K562 (cell line): ENCODE measurements around the gene TMC8. TPM values are rescaled to one million over a fixed set of nuclear protein-coding genes. Genes with fewer than 3 reads are reported as not detected.

Experiments
- ATAC-seq: fragments of 200-7000 bp; cut with Tn5 transposase; 3 replicates; pipeline ENCODE4 v1.9.1; 2020; ENCODE audit warnings: moderate library complexity
- BruUV-seq: library from RNA; stranded (reverse); fragments of 400-500 nt; replicated peaks from 2 replicates; lab custom pipeline; 2021; lab: Mats Ljungman, UMichigan
- CTCF ChIA-PET: fragments of 300-600 bp; formaldehyde crosslinking; extraction: SDS; loops from one replicate; lab custom pipeline; 2021; ENCODE audit warnings: low intra/inter-chr PET ratio; lab: Yijun Ruan, JAX
- POLR2A ChIA-PET: fragments of 300-600, 350-650 bp; sonication (Branson Sonifier 250); formaldehyde crosslinking; extraction: SDS; loops from one replicate; lab custom pipeline; 2021; ENCODE audit warnings: antibody characterized with exemption, inconsistent platforms; lab: Yijun Ruan, JAX
- DNase-seq, 4 experiments: peaks; one replicate each; pipeline versions ENCODE4 v3.0.0 to v3.0.0-alpha.2; 2011 to 2018; ENCODE audit warnings: low spot score in 3 of 4, mixed read lengths in 3 of 4; ENCODE audit errors: extremely low read depth in 1 of 4
- FAIRE-seq: peaks from 2 replicates; lab custom pipeline; 2011; peaks lifted over from hg19 to GRCh38; lab: Jason Lieb, UNC
- H2AFZ ChIP-seq: 2 replicates; pipeline ENCODE4 v1.6.0; 2011; ENCODE audit warnings: low read depth, low read length, control low read depth, inconsistent platforms
- H3K27ac ChIP-seq: fragments of 200-600 bp; 3 replicates; pipeline ENCODE4 v1.8.0; 2011; ENCODE audit warnings: low read depth, mild to moderate bottlenecking, control low read depth, inconsistent platforms, low read length, moderate library complexity, mixed read lengths; ENCODE audit errors: extremely low read depth
- H3K27me3 ChIP-seq, 2 experiments: fragments of 300-600 bp in 1 of 2; 2 replicates in 1 of 2; 3 replicates in 1 of 2; pipeline versions ENCODE4 v1.6.0 to v1.8.0; 2011; ENCODE audit warnings: inconsistent platforms in 2 of 2, low read length in 2 of 2, mild to moderate bottlenecking in 1 of 2, mixed read lengths in 1 of 2, moderate library complexity in 1 of 2; ENCODE audit not compliant: control insufficient read depth in 2 of 2, insufficient read depth in 2 of 2
- H3K36me3 ChIP-seq: fragments of 300-600 bp; 3 replicates; pipeline ENCODE4 v1.8.0; 2011; ENCODE audit warnings: mild to moderate bottlenecking, low read length, inconsistent platforms; ENCODE audit not compliant: control insufficient read depth, insufficient read depth
- H3K4me1 ChIP-seq, 2 experiments: fragments of 200-600 bp in 1 of 2; replicated peaks in 1 of 2; 2 replicates in 1 of 2; 3 replicates in 1 of 2; pipeline versions ENCODE4 v1.5.1 to v1.8.0; 2011; ENCODE audit warnings: inconsistent platforms in 2 of 2, low read length in 2 of 2, mild to moderate bottlenecking in 1 of 2, mixed read lengths in 1 of 2, moderate library complexity in 1 of 2; ENCODE audit not compliant: control insufficient read depth in 2 of 2, insufficient read depth in 2 of 2
- H3K4me2 ChIP-seq: 2 replicates; pipeline ENCODE4 v1.6.1; 2011; ENCODE audit warnings: low read length, control low read depth, inconsistent platforms, mixed read lengths; ENCODE audit not compliant: insufficient read depth
- H3K4me3 ChIP-seq: fragments of 200-600 bp; sonication (generic), shearing (Covaris generic); 2 replicates; pipeline ENCODE4 v1.5.1; 2016; ENCODE audit warnings: control low read depth, inconsistent platforms
- H3K79me2 ChIP-seq: fragments of 200-600 bp; 3 replicates; pipeline ENCODE4 v1.8.0; 2011; ENCODE audit warnings: low read length, inconsistent platforms; ENCODE audit not compliant: control insufficient read depth, insufficient read depth
- H3K9ac ChIP-seq, 2 experiments: 2 replicates each; pipeline versions ENCODE4 v1.6.0 to v1.6.1; 2011; ENCODE audit warnings: low read depth in 2 of 2, low read length in 2 of 2, control low read depth in 1 of 2, inconsistent platforms in 1 of 2, mild to moderate bottlenecking in 1 of 2, mixed read lengths in 1 of 2; ENCODE audit not compliant: insufficient read depth in 1 of 2
- H3K9me1 ChIP-seq: one replicate; pipeline ENCODE4 v1.6.0; 2011; ENCODE audit warnings: inconsistent platforms, mild to moderate bottlenecking, low read length, moderate library complexity; ENCODE audit not compliant: control insufficient read depth, insufficient read depth
- H3K9me3 ChIP-seq: replicated peaks from 2 replicates; pipeline ENCODE4 v1.5.1; 2011; ENCODE audit warnings: low read depth, low read length, inconsistent platforms; ENCODE audit not compliant: control insufficient read depth, insufficient read depth
- H4K20me1 ChIP-seq: replicated peaks from 2 replicates; pipeline ENCODE4 v1.6.1; 2011; ENCODE audit warnings: low read length, inconsistent platforms, mixed read lengths; ENCODE audit not compliant: control insufficient read depth, insufficient read depth
- ILK ChIP-seq: fragments of 450-650 bp; IDR thresholded peaks from 2 replicates; pipeline ENCODE4 v1.6.1; 2016; ENCODE audit warnings: missing genetic modification characterization, low read depth, mild to moderate bottlenecking, missing compliant biosample characterization, moderate library complexity, borderline replicate concordance
- MECOM ChIP-seq: fragments of 250-450 bp; sonication (Bioruptor Pico); IDR thresholded peaks from 2 replicates; pipeline ENCODE4 v1.8.0; 2022; ENCODE audit warnings: inconsistent platforms
- POLR2G ChIP-seq: fragments of 200-400 bp; formaldehyde crosslinking; IDR thresholded peaks from 2 replicates; pipeline ENCODE4 v1.6.1; 2017; ENCODE audit warnings: low read depth, mild to moderate bottlenecking, antibody characterized with exemption, low read length, moderate library complexity
- RBFOX2 ChIP-seq: fragments of 200-400 bp; formaldehyde crosslinking; IDR thresholded peaks from 2 replicates; pipeline ENCODE4 v1.6.1; 2017; ENCODE audit warnings: low read depth, mild to moderate bottlenecking, low read length, moderate library complexity
- SOX6 ChIP-seq: fragments of 450-650 bp; IDR thresholded peaks from 2 replicates; pipeline ENCODE4 v1.6.1; 2014; ENCODE audit warnings: mild to moderate bottlenecking
- SUPT5H ChIP-seq: fragments of 450-650 bp; IDR thresholded peaks from 2 replicates; pipeline ENCODE4 v1.6.1; 2016
- ZKSCAN3 ChIP-seq: fragments of 250-450 bp; sonication (Bioruptor Pico); IDR thresholded peaks from 2 replicates; pipeline ENCODE4 v1.4.0; 2020
- ZNF133 ChIP-seq: fragments of 250-450 bp; sonication (Bioruptor Pico); IDR thresholded peaks from 2 replicates; pipeline ENCODE4 v1.4.0; 2020; ENCODE audit warnings: mild to moderate bottlenecking
- ZNF512 ChIP-seq: IDR thresholded peaks from 2 replicates; pipeline ENCODE4 v1.6.1; 2016; ENCODE audit warnings: missing genetic modification characterization, missing compliant biosample characterization
- whole genome bisulfite sequencing: fragments of 100-300 bp; shearing (Covaris generic); methylation state at CpG from one replicate; pipeline ENCODE4 v1.1.6; 2016; ENCODE audit warnings: low coverage, mixed read lengths; ENCODE audit not compliant: insufficient coverage; ENCODE audit errors: missing lambda C conversion rate; 5-methylcytosine and 5-hydroxymethylcytosine counted together
- in situ Hi-C: fragments of 300-500 bp; cut with MboI; formaldehyde crosslinking; loops from 4 replicates; pipeline ENCODE4 v1.15.0; 2018; ENCODE audit warnings: inconsistent platforms, mixed read lengths
- intact Hi-C: fragments of 100-400 bp; cut with micrococcal nuclease; formaldehyde crosslinking; loops from 2 replicates; pipeline ENCODE4 v1.14.2; 2022
- polyA plus RNA-seq, 8 experiments: library from polyadenylated mRNA; depleted of rRNA in 4 of 8; stranded (reverse) in 5 of 8; unstranded in 3 of 8; fragments of >200 nt; fragmentation: Nextera tagmentation in 2 of 8; fragmentation: Illumina TruSeq in 1 of 8; extraction: Ambion mirVana in 2 of 8; extraction: Trizol in 1 of 8; gene quantifications; 2 replicates each; pipeline versions ENCODE4 v1.2.1 to v1.2.3, GENCODE V29; 2011 to 2014; ENCODE audit warnings: inconsistent platforms in 1 of 8, missing spikeins in 1 of 8
- total RNA-seq, 7 experiments: library from RNA; depleted of rRNA in 6 of 7; stranded (reverse); fragments of >200 nt in 6 of 7; fragmentation: Illumina TruSeq in 2 of 7; extraction: Trizol in 2 of 7; gene quantifications; 2 replicates each; pipeline versions ENCODE4 v1.2.1 to v1.2.3, GENCODE V29; 2011 to 2021; ENCODE audit warnings: low replicate concordance in 1 of 7

Gene TMC8
- total and polyA plus RNA-seq, 9 of the 15 experiments (the other 6 are each of a cell fraction or from before 2014, with no cell fraction given): 0.13 to 10.9 (median 2.8) TPM

- H3K4me1 ChIP-seq: peaks cover under 1 to 74% of the 10 kb centered on the region in 2 experiments; a peak in 3 of 5 replicates
- H3K27me3 ChIP-seq: no peaks in the 10 kb centered on the region
- peaks cover 2% of the 10 kb centered on the region; the same call in 1 of the 2 replicates for H4K20me1 ChIP-seq
- in situ Hi-C loops (no loop called here), intact Hi-C loops (no loop called here)
- H2AFZ ChIP-seq: no peak overlapping the region
- H3K9ac ChIP-seq: peak overlapping the region in 1 of 2 experiments; percentile 51; a peak in 1 of 4 replicates
- 95% methylated on average over 29 of the region's 35 CpGs for WGBS
- CTCF ChIA-PET: no interaction called here
- POLR2A ChIA-PET: interaction anchor here (0.6 to 2.4 kb wide), 3 partner anchors 9 to 105 kb away, joined by 3 to 6 read pairs (median 4); partner anchors contain the start of gene TMC8
- FAIRE-seq (no peak), ATAC-seq (no peak)
- peaks cover 47% of the 10 kb centered on the region for H3K79me2 ChIP-seq
- H3K27ac ChIP-seq: no peak overlapping the region
- no peak overlapping the region for H3K4me3 ChIP-seq
- H3K36me3 ChIP-seq: peaks cover 95% of the 10 kb centered on the region
- H3K9me3 ChIP-seq: no peaks in the 10 kb centered on the region
- no peaks in the 10 kb centered on the region for H3K9me1 ChIP-seq
- H3K4me2 ChIP-seq: no peak overlapping the region
- TF ChIP-seq ZNF512 (tag): no peak
- no peak for TF ChIP-seq MECOM (CRISPR knock-in tag)
- no peak for TF ChIP-seq ZNF133 (CRISPR knock-in tag)
- no peak for TF ChIP-seq ILK (tag)
- TF ChIP-seq SOX6: no peak
- TF ChIP-seq ZKSCAN3 (CRISPR knock-in tag): no peak
- TF ChIP-seq POLR2G: peak; percentile 57; the same call in 1 of the 2 replicates
- 0 out of 2 replicates have a peak, but pooled peaks have one; percentile 36 for TF ChIP-seq SUPT5H
- peak; percentile 72 for TF ChIP-seq RBFOX2
- TF ChIP-seq, all 486 proteins: peak for 3
- no TSS peak for BruUV-seq
- DNase-seq: peak in 1 of 4 experiments; percentile 8
Measured at GRCh38 chr17:78120971-78121800, 9.4 kb upstream of the TMC8 start.
